Suprapubic skin (tissue), 4 donors: ENCODE measurements around the gene PLOD2.

Source experiments
- EP300 ChIP-seq: sonication (generic); formaldehyde crosslinking; IDR thresholded peaks from one replicate; pipeline ENCODE4 v1.6.1; 2017; ENCODE audit warnings: antibody characterized with exemption
- POLR2AphosphoS5 ChIP-seq, 3 donors: sonication (generic); formaldehyde crosslinking; IDR thresholded peaks; one replicate each; pipeline ENCODE4 v1.6.1; 2017; ENCODE audit warnings: antibody characterized with exemption in 3 of 3

- TF ChIP-seq EP300 = no peak
- no peak for TF ChIP-seq POLR2AphosphoS5 (IDR thresholded peaks at IDR 0.05)
These were observed 6.0 kb downstream of the PLOD2 start for GRCh38 chr3:146154995-146155394.
